Measurements from ENCODE around the gene IQCK.

IQCK gene

GRCh38 chr16:19885451-19886072, 167.5 kb downstream of the IQCK start:
- no peak for DNase-seq (ENCODE audit: low read depth)

DNA sequence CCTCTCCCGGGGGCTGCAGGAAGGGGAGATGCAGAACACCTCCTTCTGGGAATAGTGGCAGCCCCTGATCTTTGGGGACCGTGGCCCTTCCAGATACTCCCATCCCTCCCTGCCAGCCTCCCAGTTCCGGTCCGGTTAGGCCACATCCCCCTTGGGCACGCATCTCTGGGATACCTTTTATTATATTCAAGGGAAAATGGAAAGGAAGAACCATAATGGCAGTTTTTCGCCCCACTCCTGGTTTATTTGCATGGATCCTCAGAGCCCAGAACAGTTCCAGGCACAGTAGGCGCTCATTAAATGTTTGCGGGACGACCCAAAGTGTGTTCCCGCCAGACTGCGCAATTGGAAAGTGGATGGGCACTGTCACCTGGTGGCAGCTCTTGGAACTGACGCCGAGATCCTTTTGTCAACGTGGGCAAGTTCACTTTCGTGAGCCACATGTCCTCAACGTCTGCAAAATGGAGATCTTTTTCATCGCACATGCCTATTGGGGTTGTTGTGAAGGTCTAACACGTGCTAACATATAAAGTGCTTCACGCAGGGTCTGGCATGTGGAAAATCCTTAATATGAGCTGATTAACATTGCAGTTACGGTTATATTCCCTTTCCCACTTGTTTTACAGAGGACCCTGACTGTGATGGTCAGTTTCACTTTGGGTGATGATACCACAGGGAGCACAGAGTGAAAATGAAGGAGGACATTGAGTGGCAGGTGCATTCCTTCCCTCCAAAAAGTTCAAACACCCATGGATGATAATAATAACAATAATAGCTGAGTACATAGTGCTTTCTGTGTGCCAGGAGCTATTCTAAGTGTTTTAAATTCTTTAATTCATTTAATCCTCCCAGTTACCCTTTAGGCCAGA, 168.2 kb downstream of the IQCK start:
- DNase-seq (ENCODE audit: low read depth) = peak; percentile 64

- no peak for DNase-seq (ENCODE audit: low read depth)
Observed at GRCh38 chr16:19888834-19889233, 170.8 kb downstream of the IQCK start.

- no peak for DNase-seq (ENCODE audit: low read depth)
Observed at GRCh38 chr16:19890901-19891300, 172.8 kb downstream of the IQCK start.

GRCh38 chr16:19892902-19893301, 174.8 kb downstream of the IQCK start:
- DNase-seq (ENCODE audit: low read depth) = no peak

GRCh38 chr16:19894586-19894985, 176.5 kb downstream of the IQCK start:
- DNase-seq (ENCODE audit: low read depth) = no peak

GRCh38 chr16:19896951-19897350, 178.9 kb downstream of the IQCK start:
- DNase-seq (ENCODE audit: low read depth) = no peak

- DNase-seq (ENCODE audit: low read depth) = no peak
Observed at GRCh38 chr16:19898166-19898565, 180.1 kb downstream of the IQCK start.

DNA sequence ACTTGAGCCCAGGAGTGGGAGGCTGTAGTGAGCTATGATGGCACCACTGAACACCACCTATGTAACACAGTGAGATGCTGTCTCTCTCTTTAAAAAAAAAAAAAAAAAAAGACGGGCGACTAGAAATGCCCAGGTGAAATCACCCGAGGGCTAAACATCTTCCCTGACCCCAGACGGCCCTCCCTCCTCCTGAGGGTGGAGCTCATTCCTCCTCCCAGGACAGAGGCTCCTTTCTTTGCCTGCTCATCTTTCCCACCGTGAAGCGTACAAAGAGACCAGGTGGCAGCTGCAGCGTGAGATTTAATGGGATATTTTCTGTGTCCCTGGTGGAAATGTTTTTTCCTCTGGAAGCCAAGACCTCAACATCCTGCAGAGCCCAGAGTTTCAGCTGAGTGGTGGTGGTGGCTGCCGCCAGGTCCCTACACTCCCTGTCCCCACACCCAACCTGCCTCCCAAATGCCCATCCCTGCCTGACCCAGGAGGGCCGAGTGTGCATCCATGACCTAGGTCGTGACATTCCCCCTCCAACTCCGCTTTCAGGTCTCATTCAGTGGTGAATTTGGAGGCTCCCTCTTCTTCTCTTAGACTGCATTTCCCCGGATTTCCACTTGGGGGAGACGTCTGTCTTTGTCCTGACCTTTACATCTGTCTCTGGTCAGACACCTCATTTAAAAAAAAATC, 181.0 kb downstream of the IQCK start:
- DNase-seq (ENCODE audit: low read depth) = no peak

- DNase-seq (ENCODE audit: low read depth) = no peak
Observed at GRCh38 chr16:19899605-19899955, 181.5 kb downstream of the IQCK start.

DNA sequence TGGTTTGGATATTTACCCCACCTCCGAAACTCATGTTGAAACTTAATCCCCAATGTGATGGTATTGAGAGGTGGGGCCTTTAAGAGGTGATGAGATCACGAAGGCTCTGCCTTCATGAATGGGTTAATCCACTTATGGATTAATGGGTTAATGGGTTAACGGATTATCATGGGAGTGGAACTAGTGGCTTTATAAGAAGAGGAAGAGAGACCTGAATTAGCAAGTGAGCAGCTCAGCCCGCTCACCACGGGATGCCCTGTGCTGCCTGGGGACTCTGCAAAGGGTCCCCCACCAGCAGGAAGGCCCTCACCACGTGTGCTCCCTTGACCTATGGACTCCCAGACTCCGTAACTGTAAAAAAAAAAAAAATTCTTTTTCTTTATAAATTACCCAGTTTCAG, 183.1 kb downstream of the IQCK start:
- DNase-seq (ENCODE audit: low read depth) = no peak

DNA sequence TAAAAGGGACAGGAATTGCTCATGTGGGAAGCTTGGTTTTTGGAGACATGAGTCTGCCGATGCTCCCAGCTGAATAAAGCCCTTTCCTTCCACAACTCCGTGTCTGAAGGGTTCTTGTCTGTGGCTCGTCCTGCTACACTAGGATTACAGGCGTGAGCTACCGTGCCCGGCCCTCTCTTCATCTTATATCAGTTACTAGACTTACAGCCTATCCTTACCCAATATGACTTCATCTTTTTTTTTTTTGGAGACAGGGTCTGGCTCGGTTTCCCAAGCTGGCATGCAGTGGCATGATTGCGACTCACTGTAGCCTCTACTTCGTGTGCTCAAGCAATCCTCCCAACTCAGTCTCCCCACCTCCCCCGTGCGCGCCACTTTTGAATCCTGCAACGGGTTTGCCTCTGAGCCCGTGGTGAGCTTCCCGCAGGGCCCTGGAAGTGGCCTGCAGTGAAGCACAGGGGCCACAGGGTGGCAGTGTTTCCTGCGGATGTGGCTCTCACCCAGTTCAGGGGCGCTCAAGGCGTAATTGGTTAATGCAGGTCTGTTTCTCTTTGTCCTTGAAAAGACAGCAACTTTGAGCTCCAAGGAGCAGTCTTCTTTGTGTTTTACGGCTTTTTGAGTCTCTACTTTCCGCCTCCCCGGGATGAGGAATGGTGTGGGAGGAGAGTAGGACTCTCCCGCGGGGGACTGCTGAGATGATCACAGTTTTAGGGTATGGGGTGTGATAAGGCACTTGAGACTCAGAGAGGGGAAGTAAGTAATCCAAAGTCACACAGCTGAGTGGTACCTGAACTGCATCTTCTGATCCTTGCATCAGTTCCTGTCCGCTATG, 189.3 kb downstream of the IQCK start:
- peak; percentile 35 for DNase-seq (ENCODE audit: low read depth)

All from stimulated activated CD8-positive, alpha-beta memory T cell treated with anti-CD3 and anti-CD28 coated beads, Interleukin-7, amount 100 ng/mL, for 24 hours (primary cell).